Astrocyte (in vitro differentiated cells and primary cell): ENCODE data around the gene DBNDD2. TPM values are rescaled to one million over a fixed set of nuclear protein-coding genes. Genes with fewer than 3 reads are reported as not detected.

ENCODE experiments used
- DNase-seq: peaks from one replicate; pipeline ENCODE4 v3.0.0-alpha.2; 2010; ENCODE audit warnings: low read depth
- FAIRE-seq: peaks from 2 replicates; lab custom pipeline; 2011; peaks lifted over from hg19 to GRCh38; lab: Jason Lieb, UNC
- H2AFZ ChIP-seq: 2 replicates; pipeline ENCODE4 v1.6.0; 2012; ENCODE audit warnings: low read depth, low read length, inconsistent platforms
- H3K27ac ChIP-seq: 2 replicates; pipeline ENCODE4 v1.5.1; 2011; ENCODE audit warnings: low read depth, low read length, inconsistent platforms
- H3K27me3 ChIP-seq: 2 replicates; pipeline ENCODE4 v1.6.0; 2011; ENCODE audit warnings: low read length, inconsistent platforms; ENCODE audit not compliant: insufficient read depth
- H3K36me3 ChIP-seq: 2 replicates; pipeline ENCODE4 v1.5.1; 2011; ENCODE audit warnings: low read length, inconsistent platforms; ENCODE audit not compliant: insufficient read depth
- H3K4me1 ChIP-seq: 2 replicates; pipeline ENCODE4 v1.5.1; 2011; ENCODE audit warnings: low read length, inconsistent platforms; ENCODE audit not compliant: insufficient read depth
- H3K4me2 ChIP-seq: 2 replicates; pipeline ENCODE4 v1.6.0; 2012; ENCODE audit warnings: low read length, inconsistent platforms
- H3K4me3 ChIP-seq: 2 replicates; pipeline ENCODE4 v1.5.1; 2011; ENCODE audit warnings: low read depth, mild to moderate bottlenecking, low read length, inconsistent platforms; ENCODE audit not compliant: insufficient read depth
- H3K79me2 ChIP-seq: 2 replicates; pipeline ENCODE4 v1.6.0; 2012; ENCODE audit warnings: mild to moderate bottlenecking, low read length, inconsistent platforms; ENCODE audit not compliant: insufficient read depth
- H3K9ac ChIP-seq: 2 replicates; pipeline ENCODE4 v1.6.0; 2012; ENCODE audit warnings: mild to moderate bottlenecking, low read length, inconsistent platforms
- H3K9me3 ChIP-seq: 2 replicates; pipeline ENCODE4 v1.5.1; 2012; ENCODE audit warnings: low read depth, mild to moderate bottlenecking, low read length, inconsistent platforms; ENCODE audit not compliant: insufficient read depth
- H4K20me1 ChIP-seq: 2 replicates; pipeline ENCODE4 v1.6.0; 2012; ENCODE audit warnings: low read length, inconsistent platforms; ENCODE audit not compliant: insufficient read depth
- H3K27ac Mint-ChIP-seq: one replicate; pipeline ENCODE4 v1.8.0; 2021; ENCODE audit warnings: mild to moderate bottlenecking, mixed read lengths; ENCODE audit not compliant: unreplicated experiment
- H3K27me3 Mint-ChIP-seq: one replicate; pipeline ENCODE4 v1.8.0; 2021; ENCODE audit warnings: low read depth, mixed read lengths; ENCODE audit not compliant: unreplicated experiment
- H3K36me3 Mint-ChIP-seq: one replicate; pipeline ENCODE4 v1.8.0; 2021; ENCODE audit warnings: low read depth, mixed read lengths; ENCODE audit not compliant: unreplicated experiment
- H3K4me1 Mint-ChIP-seq: one replicate; pipeline ENCODE4 v1.8.0; 2021; ENCODE audit warnings: low read depth, mixed read lengths; ENCODE audit not compliant: unreplicated experiment
- H3K4me3 Mint-ChIP-seq: one replicate; pipeline ENCODE4 v1.8.0; 2021; ENCODE audit warnings: mild to moderate bottlenecking, moderate library complexity, mixed read lengths; ENCODE audit not compliant: unreplicated experiment
- H3K9me3 Mint-ChIP-seq: one replicate; pipeline ENCODE4 v1.8.0; 2021; ENCODE audit warnings: mild to moderate bottlenecking, mixed read lengths; ENCODE audit not compliant: unreplicated experiment
- EZH2 ChIP-seq: IDR thresholded peaks from 2 replicates; pipeline ENCODE4 v1.6.1; 2012; ENCODE audit warnings: mild to moderate bottlenecking, low read length, inconsistent platforms; ENCODE audit not compliant: insufficient read depth
- total RNA-seq: library from RNA; stranded (reverse); gene quantifications from 2 replicates; pipeline ENCODE4 v1.2.1, GENCODE V29; 2021
- TF ChIP-seq, protein P1 (sequence below): IDR thresholded peaks from 2 replicates; pipeline ENCODE4 v1.5.1; 2011; ENCODE audit warnings: low read depth, mild to moderate bottlenecking, inconsistent platforms, low read length, moderate library complexity; ENCODE audit not compliant: insufficient read depth

DBNDD2 gene
- total RNA-seq, 1 donor from 2014 or later, result 11.3 TPM

DNA sequence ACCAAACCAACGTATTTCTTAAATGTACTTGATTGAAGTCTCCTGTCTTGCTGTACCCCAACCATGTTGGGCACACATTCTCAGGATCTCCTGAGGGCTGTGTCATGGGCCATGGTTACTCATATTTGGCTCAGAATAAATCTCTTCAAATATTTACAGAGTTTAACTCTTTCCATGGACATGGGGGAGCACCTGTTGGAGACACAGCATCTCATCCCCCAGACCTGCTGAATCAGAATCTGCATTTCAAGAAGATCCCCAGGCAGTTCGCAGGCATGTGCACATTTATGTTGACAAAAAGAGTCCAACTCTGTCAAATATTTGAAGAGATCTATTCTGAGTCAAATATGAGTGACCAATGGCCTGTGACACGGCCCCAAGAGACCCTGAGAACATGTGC lies 32.3 kb downstream of the DBNDD2 start:
- no peak overlapping the region for H3K27ac Mint-ChIP-seq
- Histone ChIP-seq H3K27me3 (peaks cover 9% of the 10 kb centered on the region), H3K9ac (no peak overlapping the region), H3K27ac (no peak overlapping the region), H3K4me3 (no peak overlapping the region), H3K4me2 (no peak overlapping the region), H3K79me2 (no peaks in the 10 kb centered on the region), H3K4me1 (no peaks in the 10 kb centered on the region), H3K9me3 (no peaks in the 10 kb centered on the region), H3K36me3 (no peaks in the 10 kb centered on the region), H2AFZ (no peak overlapping the region), H4K20me1 (no peaks in the 10 kb centered on the region)
- DNase-seq (no peak), FAIRE-seq (no peak)
- H3K4me3 Mint-ChIP-seq, result no peak overlapping the region
- no peaks in the 10 kb centered on the region for H3K36me3 Mint-ChIP-seq
- H3K4me1 Mint-ChIP-seq, result no peaks in the 10 kb centered on the region
- peaks cover 8% of the 10 kb centered on the region for H3K27me3 Mint-ChIP-seq
- TF ChIP-seq, protein P1, sequence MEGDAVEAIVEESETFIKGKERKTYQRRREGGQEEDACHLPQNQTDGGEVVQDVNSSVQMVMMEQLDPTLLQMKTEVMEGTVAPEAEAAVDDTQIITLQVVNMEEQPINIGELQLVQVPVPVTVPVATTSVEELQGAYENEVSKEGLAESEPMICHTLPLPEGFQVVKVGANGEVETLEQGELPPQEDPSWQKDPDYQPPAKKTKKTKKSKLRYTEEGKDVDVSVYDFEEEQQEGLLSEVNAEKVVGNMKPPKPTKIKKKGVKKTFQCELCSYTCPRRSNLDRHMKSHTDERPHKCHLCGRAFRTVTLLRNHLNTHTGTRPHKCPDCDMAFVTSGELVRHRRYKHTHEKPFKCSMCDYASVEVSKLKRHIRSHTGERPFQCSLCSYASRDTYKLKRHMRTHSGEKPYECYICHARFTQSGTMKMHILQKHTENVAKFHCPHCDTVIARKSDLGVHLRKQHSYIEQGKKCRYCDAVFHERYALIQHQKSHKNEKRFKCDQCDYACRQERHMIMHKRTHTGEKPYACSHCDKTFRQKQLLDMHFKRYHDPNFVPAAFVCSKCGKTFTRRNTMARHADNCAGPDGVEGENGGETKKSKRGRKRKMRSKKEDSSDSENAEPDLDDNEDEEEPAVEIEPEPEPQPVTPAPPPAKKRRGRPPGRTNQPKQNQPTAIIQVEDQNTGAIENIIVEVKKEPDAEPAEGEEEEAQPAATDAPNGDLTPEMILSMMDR, result no peak
- no peak for TF ChIP-seq EZH2
- no peaks in the 10 kb centered on the region for H3K9me3 Mint-ChIP-seq

DNA sequence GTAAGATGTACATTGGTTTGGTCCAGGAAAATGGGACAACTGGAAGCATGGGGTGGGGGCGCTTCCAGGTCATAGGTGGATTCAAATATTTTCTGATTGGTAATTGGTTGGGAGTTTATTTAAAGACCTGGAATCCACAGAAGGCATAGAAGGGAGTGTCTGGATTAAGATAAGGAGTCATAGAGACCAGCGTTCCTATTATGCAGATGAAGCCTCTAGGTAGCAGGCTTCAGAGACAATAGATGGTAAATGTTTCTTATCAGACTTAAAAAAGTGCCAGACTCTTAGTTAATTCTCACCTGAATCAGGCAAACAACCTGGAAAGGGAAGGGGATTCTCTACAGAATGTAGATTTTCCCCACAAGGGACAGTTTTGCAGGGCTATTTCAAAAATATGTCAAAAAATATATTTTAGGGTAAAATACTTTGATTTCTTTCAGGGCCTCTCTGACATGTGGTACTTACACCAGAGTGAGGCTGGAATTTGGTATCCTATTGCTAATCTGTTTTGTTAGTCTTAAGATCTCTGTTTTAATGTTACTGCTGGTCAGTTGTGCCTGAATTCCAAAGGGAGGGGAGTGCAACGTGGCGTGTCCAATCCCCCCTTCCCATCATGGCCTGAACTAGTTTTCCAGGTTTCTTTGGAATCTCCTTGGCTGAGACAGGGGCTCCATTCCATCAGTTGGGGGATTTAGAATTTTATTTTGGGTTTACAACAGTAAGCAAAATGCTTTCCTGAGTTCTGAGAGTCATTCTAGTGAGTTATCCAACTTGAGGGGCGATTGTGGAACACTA lies 33.0 kb downstream of the DBNDD2 start:
- Histone ChIP-seq H3K4me3 (no peak overlapping the region), H3K9ac (no peak overlapping the region), H2AFZ (no peak overlapping the region), H3K27ac (no peak overlapping the region), H4K20me1 (no peaks in the 10 kb centered on the region), H3K4me2 (no peak overlapping the region), H3K36me3 (no peaks in the 10 kb centered on the region), H3K79me2 (no peaks in the 10 kb centered on the region), H3K4me1 (no peaks in the 10 kb centered on the region), H3K27me3 (peaks cover 14% of the 10 kb centered on the region), H3K9me3 (no peaks in the 10 kb centered on the region)
- H3K27me3 Mint-ChIP-seq, result peaks cover 8% of the 10 kb centered on the region
- no peaks in the 10 kb centered on the region for H3K4me1 Mint-ChIP-seq
- no peak for TF ChIP-seq EZH2
- TF ChIP-seq, protein P1, result no peak
- H3K36me3 Mint-ChIP-seq, result no peaks in the 10 kb centered on the region
- no peak for DNase-seq
- no peak for FAIRE-seq
- H3K9me3 Mint-ChIP-seq, result no peaks in the 10 kb centered on the region
- no peak overlapping the region for H3K4me3 Mint-ChIP-seq
- H3K27ac Mint-ChIP-seq, result peak overlapping the region; percentile 34

DNA sequence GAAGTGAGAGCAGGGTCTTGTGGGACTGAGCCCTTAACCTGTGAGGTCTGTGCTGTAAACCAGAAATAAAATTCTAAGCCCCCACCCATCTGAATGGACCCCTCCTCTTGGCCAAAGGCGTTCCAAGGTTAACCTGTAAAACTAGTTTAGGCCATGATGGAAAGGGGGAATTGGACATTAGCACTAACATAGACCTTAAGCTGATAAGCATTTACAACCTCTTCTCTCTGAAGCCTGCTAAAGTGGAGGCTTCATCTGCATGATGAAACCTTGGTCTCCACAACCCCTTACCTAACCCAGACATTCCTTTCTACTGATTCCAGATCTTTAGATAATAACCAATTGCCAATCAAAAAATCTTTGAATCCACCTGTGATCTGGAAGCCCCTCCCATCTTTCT lies 33.7 kb downstream of the DBNDD2 start:
- Mint-ChIP-seq H3K4me1 (no peaks in the 10 kb centered on the region), H3K27me3 (peaks cover 8% of the 10 kb centered on the region), H3K36me3 (no peaks in the 10 kb centered on the region), H3K4me3 (no peak overlapping the region), H3K27ac (no peak overlapping the region), H3K9me3 (no peaks in the 10 kb centered on the region)
- no peaks in the 10 kb centered on the region for H4K20me1 ChIP-seq
- H3K27ac ChIP-seq, result no peak overlapping the region
- TF ChIP-seq, protein P1, result no peak
- TF ChIP-seq EZH2, result no peak
- FAIRE-seq (no peak), DNase-seq (no peak)
- H3K79me2 ChIP-seq, result no peaks in the 10 kb centered on the region
- H3K9ac ChIP-seq, result no peak overlapping the region
- no peak overlapping the region for H3K4me3 ChIP-seq
- H2AFZ ChIP-seq, result no peak overlapping the region
- no peaks in the 10 kb centered on the region for H3K4me1 ChIP-seq
- no peak overlapping the region for H3K4me2 ChIP-seq
- no peaks in the 10 kb centered on the region for H3K9me3 ChIP-seq
- H3K36me3 ChIP-seq, result no peaks in the 10 kb centered on the region
- H3K27me3 ChIP-seq, result peaks cover 16% of the 10 kb centered on the region
